Activated CD8-positive, alpha-beta memory T cell treated with anti-CD3 and anti-CD28 coated beads, Interleukin-2, amount 50 U/mL, for 48 hours (primary cell): ENCODE measurements around the gene ARL4D.
"Not testable (repeated sequence)": the region's sequence is repeated elsewhere in the genome, so short reads cannot be mapped to it uniquely, and the experiment has no call there.

Experiments used
- DNase-seq: peaks from one replicate; pipeline ENCODE4 v3.0.0-alpha.2; 2020

ARL4D gene

DNA sequence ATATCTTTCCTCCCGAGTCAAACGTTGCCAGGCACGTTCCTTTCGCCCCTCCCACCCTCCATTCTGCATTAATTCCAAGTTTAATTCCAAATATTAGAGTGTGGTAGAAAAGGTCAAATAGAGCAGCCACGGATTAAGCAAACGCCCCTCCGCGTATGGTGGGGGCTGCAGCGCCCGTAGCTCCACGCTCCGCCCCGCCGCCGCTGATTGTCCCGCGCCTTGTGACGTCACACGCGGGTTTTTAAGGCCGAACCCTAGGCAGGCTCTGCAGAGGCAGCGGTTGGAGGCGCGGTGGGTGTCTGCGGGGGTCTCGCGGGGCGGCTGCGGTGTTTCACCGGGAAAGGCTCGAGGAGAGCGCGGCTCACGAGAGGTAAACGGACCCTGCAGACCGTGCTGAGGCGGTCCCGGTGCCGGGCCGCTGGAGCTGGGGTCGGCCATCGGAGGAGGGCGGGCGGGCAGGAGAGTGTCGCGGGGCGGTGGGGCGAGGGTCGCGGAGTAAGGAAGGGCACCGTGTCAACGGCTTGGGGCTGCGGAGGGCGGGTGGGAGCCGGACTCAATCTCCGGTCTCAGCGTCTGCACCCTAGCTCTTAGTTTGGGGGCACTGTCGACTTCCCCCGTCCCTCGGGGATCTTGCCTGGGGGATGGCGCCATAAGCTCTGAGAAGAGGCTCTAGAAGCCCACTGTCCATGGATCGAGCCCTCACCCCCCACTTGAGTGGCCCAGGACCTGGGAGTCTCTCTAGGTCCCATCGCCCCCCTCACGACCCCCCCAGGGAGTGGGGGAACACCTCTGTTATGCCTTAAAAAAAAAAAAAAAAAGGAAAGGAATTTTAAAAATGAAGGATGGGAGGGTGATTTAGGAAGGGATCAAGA lies at the start of gene ARL4D:
Gene ARL4D (plus strand): TSS at position 270 of the 872 bp plus-strand sequence. CDS start 740 bp downstream, outside the sequence.
- DNase-seq, result peak; percentile 92

DNA sequence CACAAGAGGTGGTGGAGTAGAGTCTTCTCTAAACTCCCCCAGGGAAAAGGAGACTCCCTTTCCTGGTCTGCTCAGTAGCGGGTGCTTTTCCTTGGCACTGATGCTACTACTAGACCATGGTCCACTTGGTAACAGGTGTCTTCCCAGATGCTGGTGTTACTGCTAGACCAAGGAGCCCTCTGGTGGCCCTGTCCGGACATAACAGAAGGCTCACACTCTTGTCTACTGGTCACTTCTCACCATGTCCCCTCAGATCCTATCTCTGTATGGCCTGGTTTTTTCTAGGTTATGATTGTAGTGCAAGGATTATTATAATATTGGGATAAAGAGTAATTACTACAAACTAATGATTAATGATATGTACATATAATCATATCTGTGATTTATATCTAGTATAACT lies 49.7 kb upstream of the ARL4D start:
- no peak for DNase-seq

DNA sequence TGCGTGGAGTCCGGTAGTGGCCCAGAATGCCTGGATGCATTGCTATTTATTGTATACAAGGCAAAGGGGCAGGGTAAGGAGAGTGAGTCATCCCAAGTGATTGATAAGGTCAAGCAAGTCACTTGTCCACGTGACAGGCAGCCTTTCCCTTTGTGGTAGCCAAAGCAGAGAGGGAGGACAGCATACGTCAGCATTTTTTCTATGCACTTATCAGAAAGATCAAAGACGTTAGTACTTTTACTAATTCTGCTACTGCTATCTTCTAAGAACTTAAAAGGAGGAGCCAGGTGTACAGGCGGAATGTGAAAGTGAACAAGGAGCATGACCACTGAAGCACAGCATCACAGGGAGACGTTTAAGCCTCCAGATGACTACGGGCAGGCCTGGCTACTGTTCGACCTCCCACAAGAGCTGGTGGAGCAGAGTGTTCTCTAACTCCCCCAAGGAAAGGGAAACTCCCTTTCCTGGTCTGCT lies 47.9 kb upstream of the ARL4D start:
- DNase-seq, result no peak

GRCh38 chr17:43351691-43352090 lies 47.1 kb upstream of the ARL4D start:
- no peak for DNase-seq

- no peak for DNase-seq
Observed at GRCh38 chr17:43352579-43353331, 46.0 kb upstream of the ARL4D start.

GRCh38 chr17:43353393-43353792 lies 45.4 kb upstream of the ARL4D start:
- DNase-seq, result no peak

GRCh38 chr17:43354371-43354770 lies 44.4 kb upstream of the ARL4D start:
- no peak for DNase-seq

- no peak for DNase-seq
Observed at GRCh38 chr17:43356450-43356849, 42.3 kb upstream of the ARL4D start.

GRCh38 chr17:43356999-43357398 lies 41.8 kb upstream of the ARL4D start:
- no peak for DNase-seq

- DNase-seq, result no peak
Observed at GRCh38 chr17:43359469-43360110, 39.2 kb upstream of the ARL4D start.

GRCh38 chr17:43360376-43360738 lies 38.4 kb upstream of the ARL4D start:
- DNase-seq, result peak; percentile 82

DNA sequence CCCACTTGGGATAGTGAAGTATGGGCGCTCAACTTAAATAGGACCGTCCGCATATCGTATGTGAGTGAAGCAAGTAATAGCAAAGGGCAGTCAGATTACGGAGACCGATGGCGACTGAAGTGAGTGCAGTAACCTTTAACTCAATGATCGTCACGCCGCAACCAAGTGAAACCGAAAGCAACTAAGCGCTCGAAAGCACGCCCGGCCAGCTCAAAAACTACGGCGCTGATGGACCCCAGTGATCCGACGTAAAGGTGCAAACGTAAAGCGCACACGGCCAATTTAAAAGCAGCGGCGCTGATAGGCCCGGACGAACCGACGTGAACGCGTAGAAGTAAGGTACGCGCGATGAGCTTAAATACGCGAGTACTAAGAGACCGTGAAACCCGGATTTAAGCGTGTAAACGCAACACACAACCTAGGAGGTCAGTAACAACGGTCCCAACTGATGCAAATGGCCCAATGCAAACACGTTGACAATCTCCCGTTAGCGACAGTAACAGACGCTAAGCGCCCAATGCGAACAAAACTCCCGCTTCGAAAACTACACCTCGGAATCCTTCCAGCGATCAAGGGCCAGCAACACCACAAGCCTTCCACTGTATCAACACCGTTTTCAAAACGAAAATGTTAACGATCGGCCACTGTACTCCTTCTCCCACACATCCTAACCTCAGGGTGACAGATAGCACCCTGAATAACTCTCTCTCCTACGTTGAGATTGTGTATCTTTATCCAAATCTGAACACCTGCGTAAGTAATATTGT lies 37.9 kb upstream of the ARL4D start:
- DNase-seq, result peak; percentile 95

GRCh38 chr17:43363181-43363925 lies 35.4 kb upstream of the ARL4D start:
- no peak for DNase-seq

DNA sequence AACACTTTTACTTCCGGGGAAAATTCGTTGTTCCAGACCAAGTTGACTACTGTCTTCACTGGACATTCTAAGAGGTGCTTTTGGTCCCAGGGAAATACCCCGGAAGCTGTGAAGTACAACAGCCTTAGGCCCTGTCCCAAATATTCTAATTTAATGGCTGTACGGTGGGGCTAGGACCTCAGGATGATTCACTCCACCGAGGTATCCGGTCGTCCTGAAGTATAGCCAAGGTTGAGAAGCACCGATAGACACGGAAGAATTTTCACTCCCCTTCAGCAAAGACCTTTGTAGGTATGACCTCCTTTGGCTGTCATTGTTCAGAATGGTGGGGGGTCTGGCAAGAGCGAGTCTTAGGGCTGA lies 34.9 kb upstream of the ARL4D start:
- no peak for DNase-seq

- no peak for DNase-seq
Observed at GRCh38 chr17:43365356-43365755, 33.4 kb upstream of the ARL4D start.

DNA sequence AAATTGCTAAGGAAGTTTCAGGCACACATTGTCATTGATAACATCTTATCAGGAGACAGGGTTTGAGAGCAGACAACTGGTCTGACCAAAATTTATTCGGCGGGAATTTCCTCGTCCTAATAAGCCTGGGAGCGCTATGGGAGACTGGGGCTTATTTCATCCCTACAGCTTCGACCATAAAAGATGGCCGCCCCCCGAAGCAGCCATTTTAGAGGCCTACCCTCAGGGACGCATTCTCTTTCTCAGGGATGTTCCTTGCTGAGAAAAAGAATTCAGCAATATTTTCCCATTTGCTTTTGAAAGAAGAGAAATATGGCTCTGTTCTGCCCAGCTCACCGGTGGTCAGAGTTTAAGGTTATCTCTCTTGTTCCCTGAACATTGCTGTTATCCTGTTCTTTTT lies 32.9 kb upstream of the ARL4D start:
- not testable (repeated sequence) for DNase-seq

GRCh38 chr17:43366891-43367736 lies 31.7 kb upstream of the ARL4D start:
- DNase-seq, result peak; percentile 70

DNA sequence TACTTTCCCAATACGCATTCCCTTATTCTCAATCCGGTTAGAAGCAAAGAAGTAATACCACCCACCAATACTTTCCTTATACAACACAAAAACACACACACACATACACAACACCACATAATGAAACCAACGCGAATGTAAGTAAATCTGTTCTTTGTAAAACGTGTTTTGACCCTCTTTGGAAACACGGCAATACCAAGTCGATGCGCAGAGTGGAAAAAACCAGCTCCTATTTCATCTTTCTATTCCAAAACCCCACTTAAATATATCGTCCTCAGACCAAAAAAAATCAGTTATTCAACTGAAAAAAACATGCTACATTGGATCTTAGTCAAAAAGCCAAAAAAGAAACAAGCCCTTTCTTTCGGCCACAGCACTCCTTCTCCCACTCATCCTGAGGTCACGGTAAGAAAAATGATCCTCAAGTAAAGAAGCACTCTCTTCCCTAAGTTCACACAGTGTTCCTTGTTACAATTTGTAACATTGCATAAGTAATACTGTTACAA lies 31.0 kb upstream of the ARL4D start:
- DNase-seq, result no peak

DNA sequence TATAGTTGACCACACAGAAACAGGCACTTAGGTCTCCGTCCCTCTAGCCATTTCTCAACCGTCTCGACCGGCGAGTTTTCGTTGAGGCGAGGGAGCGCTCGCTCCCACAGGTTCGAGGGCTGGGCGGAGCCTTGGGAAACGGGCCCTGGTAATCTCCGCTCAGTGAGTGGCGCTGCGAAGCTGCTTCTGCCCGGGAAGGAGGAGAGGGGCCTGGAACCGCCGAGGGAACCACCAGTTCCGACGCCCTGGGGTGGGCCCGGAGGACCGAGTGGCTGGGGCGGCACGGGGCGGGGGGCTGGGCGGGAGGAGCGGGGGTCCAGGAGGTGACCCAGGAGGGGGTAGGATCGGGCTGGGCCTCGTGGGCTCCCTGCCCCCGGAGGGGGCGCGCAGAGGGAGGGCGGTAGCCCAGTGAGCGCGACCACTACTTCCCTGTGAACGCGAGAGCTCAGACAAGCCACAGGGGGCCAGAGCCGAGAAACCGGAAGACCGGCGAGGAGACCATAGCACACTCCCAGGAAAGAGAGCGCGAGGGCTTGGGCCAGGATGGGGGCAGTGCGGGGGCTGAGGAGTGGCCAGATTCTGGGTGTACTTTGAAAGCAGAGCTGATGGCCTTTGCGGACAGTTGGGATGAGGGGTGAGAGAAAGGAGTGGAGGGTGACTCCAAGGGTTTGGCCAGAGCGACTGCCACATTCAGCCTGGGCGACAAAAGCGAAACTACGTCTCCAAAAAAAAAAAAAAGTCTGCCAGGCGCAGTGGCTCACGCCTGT lies 29.9 kb upstream of the ARL4D start:
- DNase-seq, result peak; percentile 85

GRCh38 chr17:43369986-43370385 lies 28.8 kb upstream of the ARL4D start:
- DNase-seq, result no peak
